A172 (cell line): Measurements from ENCODE around the gene LHFPL4. TPM values are rescaled to one million over a fixed set of nuclear protein-coding genes. Genes with fewer than 3 reads are reported as not detected.
"Not testable (repeated sequence)": the region's sequence is repeated elsewhere in the genome, so short reads cannot be mapped to it uniquely, and the experiment has no call there.

Experiments used
- DNase-seq: peaks from one replicate; pipeline ENCODE4 v3.0.0-alpha.2; 2015; ENCODE audit warnings: low spot score
- total RNA-seq: library from RNA; depleted of rRNA; stranded (reverse); fragments of >200 nt; shearing (Covaris generic); gene quantifications from 2 replicates; pipeline ENCODE4 v1.2.3, GENCODE V29; 2014

LHFPL4 gene
- total RNA-seq, 1 experiment from 2014 or later: not detected

DNA sequence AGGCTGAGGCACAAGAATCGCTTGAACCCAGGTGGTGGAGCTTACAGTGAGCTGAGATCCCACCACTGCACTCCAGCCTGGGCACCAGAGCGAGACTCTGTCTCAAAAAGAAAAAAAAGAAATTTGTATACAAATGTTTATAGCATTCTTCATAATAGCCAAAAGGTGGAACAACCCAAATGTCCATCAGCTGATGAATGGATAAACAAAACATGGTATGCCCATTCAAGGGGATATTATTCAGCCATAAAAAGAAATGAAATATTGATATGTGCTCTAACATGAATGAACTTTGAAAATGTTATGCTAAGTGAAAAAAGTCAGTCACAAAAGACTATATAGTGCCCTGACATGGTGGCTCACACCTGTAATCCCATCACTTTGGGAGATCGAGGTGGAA lies 11.4 kb downstream of the LHFPL4 start:
- no peak for DNase-seq

GRCh38 chr3:9536212-9536611 lies 17.4 kb downstream of the LHFPL4 start:
- DNase-seq: no peak

DNA sequence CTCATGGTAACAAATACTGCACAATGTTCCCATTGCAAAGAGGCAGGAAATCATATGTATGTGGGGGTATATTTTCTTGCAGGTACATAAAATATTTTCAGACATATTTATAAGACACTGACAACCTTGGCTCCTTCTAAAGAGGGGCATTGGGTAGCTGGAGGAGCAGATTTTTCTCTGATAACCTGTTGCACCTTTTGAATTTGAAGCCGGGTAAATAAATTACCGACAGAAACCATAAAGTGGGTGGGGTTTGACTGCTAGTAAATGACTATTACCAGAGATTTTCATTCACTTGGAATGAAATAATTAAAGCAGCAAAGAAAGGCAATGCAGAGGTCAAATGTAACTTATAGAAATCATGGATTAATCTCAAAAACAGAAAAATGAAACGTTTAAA lies 19.2 kb downstream of the LHFPL4 start:
- DNase-seq: no peak

- no peak for DNase-seq
Observed at GRCh38 chr3:9525078-9525477, 28.5 kb downstream of the LHFPL4 start.

DNA sequence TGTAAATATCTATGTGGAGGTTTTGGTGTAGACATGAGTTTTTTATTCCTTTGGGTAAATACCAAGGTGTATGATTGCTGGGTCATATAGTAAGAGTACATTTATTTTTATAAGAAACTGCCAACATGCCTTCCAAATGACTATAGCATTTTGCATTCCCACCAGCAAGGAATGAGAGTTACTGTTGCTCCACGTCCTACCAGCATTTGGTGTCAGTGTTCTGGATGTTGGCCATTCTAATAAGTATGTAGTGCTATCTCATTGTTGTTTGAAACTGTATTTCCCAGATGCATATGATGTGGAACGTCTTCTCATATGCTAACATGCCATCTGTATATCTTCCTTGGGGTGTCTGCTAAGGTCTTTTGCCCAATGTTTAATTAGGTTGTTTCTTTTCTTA lies 38.7 kb downstream of the LHFPL4 start:
- no peak for DNase-seq

DNA sequence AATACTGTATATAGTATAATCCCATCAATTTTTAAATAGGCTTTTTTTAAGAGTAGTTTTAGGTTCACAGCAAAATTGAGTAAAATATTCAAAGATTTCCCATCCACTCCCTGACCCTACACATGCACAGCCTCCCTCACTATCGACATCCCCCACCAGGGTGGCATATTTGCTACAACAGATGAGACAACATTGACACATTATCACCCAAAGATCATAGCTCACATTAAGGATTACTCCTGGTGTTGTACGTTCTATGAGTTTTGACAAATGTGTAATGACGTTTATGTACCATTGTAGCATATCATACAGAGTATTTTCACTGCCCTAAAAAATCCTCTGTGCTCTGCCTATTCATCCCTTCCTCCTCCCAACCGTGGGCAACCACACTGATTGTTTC lies 39.3 kb downstream of the LHFPL4 start:
- no peak for DNase-seq

GRCh38 chr3:9512456-9513045 lies 41.1 kb downstream of the LHFPL4 start:
- DNase-seq: no peak

- DNase-seq: no peak
Observed at GRCh38 chr3:9508781-9509180, 44.8 kb downstream of the LHFPL4 start.

- DNase-seq: no peak
Observed at GRCh38 chr3:9507586-9508578, 45.7 kb downstream of the LHFPL4 start.

- peak; percentile 67 for DNase-seq
Observed at GRCh38 chr3:9503283-9503682, 50.3 kb downstream of the LHFPL4 start.

DNA sequence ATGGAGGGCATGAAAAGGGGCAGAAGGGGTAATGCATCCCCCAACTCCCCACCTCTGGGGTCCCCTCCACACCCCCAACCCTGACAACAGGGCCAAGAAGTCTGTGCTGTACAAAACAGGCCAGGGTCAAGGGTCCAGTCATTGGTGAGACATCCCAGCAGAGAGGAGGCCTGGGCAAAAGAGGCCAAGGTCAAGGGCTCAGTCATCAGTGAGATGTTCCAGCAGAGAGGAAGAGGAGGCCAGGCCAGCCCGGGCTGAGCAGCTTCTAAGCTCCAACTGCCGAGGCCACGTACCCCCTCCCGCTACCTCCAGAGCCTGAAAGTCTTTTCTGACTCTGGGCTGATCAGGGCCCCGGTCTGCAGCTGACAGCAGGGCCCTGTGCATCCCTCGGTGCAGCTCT lies 52.4 kb downstream of the LHFPL4 start:
- DNase-seq: no peak

DNA sequence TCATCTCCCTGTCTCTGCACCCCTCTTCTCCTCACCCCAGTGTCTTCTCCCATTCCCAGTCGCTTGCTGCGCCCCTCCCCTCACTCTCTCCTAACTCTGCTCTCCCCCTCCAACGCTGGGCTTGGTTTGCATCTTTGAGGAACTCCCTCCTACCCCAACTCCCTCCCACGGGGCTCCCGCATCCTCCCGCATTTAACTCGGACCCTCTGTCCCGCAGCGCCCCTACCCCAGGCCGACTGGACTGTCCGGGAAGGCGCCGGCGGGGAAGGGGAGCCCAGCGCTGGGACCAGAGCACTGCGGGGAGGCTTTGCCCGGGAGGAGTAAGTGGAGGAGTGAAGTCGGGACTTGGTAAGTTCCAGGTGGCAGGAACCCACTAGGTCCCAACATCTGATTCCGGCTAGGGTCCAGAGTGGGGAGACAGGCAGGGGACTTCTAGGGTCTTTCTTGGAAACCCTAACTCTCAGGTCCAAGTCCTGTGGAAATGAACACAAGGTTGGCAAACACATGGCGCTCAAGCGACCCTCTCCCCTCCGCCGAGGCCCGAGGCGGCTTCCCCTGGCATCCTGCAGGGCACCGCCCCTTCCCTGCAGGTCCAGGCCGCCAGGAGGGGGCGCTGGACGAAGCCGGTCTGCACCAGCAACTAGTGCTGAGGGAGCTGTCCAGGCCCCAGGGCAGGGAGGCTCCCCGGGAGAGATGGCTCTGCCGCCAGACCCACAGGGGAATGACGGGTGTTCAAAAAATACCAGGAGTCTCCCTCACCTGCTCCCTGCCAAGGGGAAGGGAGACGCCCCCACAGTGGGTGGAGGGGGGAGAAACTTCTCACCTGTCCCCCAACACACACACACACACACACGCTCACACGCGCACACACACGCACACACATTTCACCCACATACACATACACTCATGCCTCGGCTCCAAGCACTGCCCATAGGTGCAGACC lies 53.2 kb downstream of the LHFPL4 start:
- DNase-seq: no peak

GRCh38 chr3:9499455-9500107 lies 54.0 kb downstream of the LHFPL4 start:
- DNase-seq: no peak

DNA sequence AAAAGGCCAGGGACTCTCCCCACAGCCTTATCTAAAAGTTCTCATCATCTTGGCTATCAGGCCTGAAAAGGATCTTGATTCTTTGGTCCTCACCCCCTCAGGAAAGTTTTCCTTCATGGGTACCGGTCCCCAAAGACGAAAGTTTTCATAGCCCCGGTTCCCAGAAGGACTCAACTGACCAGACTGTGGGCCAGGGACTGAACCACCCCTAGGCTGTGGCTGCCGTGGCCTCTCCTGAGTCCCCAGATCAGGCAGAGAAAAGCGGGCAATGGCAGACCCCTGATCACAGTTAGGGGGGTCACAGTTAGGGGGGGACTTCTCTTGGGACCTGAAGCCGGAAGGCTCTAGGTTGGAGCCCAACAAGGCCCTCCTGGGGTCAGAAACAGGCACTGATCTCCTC lies 54.8 kb downstream of the LHFPL4 start:
- no peak for DNase-seq

DNA sequence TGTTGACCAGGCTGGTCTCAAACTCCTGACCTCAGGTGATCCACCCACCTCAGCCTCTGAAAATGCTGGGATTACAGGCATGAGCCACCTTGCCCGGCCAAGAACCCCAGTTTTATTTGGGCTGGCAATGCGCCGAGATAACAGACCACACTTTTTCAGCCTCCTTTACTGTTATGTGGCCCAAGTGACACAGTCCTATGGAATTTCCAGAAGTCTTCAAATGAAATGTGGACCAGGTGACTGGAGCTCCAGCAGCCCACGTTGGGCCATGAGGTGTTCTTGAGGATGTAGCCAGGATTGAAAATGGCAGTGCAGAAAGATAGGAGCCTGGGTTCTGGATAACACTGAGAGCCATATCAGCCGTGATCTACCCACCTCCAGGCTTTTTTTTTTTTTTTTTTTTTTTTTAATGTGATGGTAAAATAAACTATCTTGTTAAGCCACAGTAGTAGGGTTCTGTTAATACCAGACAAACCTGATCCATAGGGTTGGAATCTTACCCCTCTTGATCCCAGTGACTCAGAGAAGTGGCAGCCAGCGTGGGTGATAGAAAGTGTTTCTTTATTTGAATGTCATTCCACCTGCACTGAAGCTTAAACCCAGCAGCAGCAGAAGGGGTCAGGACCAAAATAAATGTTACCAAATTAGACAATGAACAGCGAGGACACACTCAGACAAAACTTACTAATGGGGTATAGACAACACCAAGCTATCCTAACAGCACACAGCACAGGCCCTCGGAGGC lies 55.6 kb downstream of the LHFPL4 start:
- DNase-seq: peak; percentile 63

DNA sequence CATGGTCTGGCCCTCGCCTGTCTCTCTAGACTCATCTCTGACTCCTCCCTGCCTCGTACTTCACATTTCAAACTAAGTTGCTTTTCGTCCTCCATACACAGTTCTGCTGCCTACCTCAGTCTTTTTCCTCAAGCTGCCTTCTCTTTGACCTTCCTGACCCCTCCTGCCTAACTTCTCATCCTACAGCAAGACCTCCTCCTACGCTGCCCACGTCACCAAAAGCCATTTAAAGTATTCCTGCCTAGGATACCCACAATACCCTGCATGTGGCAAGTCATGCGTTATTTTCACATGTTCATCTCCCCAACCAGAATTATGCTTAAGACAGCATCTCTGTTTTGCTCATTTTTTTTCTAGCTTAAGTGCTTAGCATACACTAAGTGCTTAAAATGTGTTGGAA lies 56.7 kb downstream of the LHFPL4 start:
- no peak for DNase-seq

GRCh38 chr3:9494036-9494435 lies 59.6 kb downstream of the LHFPL4 start:
- DNase-seq: not testable (repeated sequence)

DNA sequence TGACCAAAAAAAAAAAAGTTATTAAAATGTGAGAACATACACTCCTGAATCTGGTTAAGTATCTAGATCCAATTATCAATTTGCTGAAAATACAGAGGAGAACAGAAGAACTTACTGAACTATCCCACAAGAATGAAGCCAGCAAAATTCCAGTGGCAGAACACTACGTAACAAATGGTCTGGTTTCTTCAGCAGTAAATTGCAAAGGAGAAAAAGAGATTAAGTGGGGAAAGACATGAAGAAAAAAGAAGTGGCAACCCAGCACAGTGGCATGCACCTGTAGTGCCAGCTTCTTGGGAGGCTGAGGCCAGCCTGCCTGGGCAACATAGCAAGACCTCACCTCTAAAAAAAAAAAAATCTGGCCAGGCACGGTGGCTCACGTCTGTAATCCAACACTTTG lies 62.1 kb downstream of the LHFPL4 start:
- DNase-seq: no peak

- DNase-seq: no peak
Observed at GRCh38 chr3:9485248-9485647, 68.4 kb downstream of the LHFPL4 start.

GRCh38 chr3:9480265-9480664 lies 73.4 kb downstream of the LHFPL4 start:
- DNase-seq: no peak

DNA sequence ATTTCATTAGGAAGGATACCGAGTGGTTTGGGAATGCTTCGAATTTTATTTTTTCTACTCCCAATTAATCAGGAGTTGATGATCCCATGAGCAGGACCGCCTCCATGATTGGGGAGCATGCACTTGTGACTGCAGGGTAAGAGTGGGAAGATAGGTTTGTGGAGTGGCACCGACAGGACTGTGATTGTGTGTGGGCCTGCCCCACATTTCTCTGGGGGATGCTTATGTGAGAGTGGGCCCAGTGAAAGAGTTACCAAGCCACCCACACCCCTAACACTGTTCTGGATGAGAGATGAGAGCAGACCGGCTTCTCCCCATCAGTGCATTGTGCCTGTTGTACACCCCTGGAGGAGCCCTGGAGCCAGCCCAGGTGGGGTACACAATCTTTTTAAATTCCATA lies 76.7 kb downstream of the LHFPL4 start:
- DNase-seq: no peak
